ENCODE measurements around the gene GOLPH3.

DNA sequence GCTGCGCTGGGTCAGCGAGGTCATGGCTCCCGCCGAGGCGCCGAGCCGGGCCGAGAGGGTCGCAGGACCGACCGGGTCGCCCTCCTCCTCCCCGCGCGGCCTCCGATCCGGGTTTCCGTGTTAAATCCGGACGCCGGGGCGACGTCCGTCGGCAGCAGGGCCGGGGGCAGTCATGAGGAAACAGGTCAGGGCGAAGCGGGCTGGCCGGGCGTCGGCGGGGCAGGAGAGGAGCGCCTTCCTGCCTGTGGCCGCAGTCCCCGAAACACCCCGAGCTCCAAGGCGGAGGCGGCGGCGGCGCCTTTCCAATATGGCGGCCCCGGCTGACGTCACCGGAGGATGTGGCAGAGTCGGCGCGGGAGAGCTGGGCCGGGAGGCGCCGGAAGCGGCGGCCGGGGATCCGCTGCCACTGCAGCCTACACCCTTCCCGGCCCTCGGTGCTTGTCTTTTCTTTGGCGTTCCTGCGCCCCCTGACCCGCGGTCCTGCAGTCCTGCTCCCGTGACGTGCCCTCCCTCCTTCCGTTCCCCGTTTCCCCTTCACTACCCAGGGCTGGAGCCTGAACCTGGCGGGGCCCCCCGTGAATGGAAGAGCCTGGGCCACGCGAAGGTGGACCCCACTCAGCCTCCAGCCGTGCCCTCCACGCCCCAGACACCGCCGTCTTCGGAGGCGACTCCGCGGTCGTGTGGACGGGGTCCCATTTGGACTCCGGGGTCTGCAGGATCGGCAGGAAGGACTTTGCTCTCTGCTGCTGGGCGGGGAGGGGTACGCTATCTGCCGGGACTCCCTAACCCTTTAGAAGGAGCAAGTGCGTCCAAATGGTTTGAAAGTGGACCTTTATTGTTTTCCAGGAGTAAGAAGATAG lies at the start of gene GOLPH3:
- TF ChIP-seq, protein P1, sequence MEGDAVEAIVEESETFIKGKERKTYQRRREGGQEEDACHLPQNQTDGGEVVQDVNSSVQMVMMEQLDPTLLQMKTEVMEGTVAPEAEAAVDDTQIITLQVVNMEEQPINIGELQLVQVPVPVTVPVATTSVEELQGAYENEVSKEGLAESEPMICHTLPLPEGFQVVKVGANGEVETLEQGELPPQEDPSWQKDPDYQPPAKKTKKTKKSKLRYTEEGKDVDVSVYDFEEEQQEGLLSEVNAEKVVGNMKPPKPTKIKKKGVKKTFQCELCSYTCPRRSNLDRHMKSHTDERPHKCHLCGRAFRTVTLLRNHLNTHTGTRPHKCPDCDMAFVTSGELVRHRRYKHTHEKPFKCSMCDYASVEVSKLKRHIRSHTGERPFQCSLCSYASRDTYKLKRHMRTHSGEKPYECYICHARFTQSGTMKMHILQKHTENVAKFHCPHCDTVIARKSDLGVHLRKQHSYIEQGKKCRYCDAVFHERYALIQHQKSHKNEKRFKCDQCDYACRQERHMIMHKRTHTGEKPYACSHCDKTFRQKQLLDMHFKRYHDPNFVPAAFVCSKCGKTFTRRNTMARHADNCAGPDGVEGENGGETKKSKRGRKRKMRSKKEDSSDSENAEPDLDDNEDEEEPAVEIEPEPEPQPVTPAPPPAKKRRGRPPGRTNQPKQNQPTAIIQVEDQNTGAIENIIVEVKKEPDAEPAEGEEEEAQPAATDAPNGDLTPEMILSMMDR (IDR thresholded peaks at IDR 0.05) = peak in 1 of 3 experiments; percentile 14
- TF ChIP-seq POLR2A (IDR thresholded peaks at IDR 0.05) = peak in 1 of 2 donors; percentile 92
- peak; percentile 81 to 98 for TF ChIP-seq POLR2AphosphoS5 (IDR thresholded peaks at IDR 0.05; ENCODE audit: insufficient read depth in 1 of 2, low read depth in 1 of 2)

Measured in vagina (tissue), 2 donors.